HG03064 (cell line): ENCODE results near the gene ANKS1A.
"Not testable (repeated sequence)": the region's sequence is repeated elsewhere in the genome, so short reads cannot be mapped to it uniquely, and the experiment has no call there.

Experiments used
- ATAC-seq: cut with Tn5 transposase; IDR thresholded peaks from one replicate; pipeline ENCODE4 v1.9.1; 2021; ENCODE audit warnings: low read depth; ENCODE audit not compliant: unreplicated experiment

ANKS1A gene

DNA sequence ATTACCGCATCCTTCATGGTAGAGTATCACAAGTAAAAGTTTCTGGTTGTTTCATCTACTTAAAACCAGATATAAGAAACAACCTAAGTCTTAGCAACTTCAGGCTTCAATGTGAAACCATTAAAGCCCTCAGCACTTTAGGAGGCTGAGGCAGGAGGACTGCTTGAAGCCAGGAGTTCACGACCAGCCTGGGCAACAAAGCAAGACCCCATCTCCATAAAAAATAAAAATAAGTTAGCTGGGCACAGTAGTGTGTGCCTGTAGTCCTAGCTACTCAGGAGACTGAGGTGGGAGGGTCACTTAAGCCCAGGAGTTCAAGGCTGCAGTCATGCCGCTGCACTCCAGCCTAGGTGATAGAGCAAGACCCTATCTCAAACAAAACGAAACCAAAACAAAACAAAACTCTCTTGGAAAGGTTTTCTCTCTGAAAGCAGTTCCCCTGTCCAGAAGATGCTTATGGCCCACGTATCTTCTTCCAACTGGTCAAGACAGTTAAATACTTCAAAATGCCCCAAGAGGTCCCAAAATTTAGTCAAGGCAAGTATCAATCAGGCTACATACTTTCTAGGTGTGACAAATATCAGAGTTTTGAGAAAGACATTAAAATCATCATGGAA lies 11.1 kb upstream of the ANKS1A start:
- no peak for ATAC-seq

DNA sequence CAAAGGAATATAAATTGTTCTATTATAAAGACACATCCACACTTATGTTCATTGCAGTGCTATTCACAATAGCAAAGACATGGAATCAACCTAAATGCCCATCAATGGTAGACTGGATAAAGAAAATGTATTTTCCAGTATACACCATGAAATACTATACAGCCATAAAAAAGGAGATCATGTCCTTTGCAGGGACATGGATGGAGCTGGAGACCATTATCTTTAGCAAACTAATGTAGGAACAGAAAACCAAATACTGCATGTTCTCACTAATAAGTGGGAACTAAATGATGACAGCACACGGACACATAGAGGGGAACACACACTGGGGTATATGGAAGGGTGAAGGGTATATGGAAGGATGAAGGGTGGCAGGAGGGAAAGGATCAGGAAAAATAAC lies 5.0 kb upstream of the ANKS1A start:
- ATAC-seq = not testable (repeated sequence)

DNA sequence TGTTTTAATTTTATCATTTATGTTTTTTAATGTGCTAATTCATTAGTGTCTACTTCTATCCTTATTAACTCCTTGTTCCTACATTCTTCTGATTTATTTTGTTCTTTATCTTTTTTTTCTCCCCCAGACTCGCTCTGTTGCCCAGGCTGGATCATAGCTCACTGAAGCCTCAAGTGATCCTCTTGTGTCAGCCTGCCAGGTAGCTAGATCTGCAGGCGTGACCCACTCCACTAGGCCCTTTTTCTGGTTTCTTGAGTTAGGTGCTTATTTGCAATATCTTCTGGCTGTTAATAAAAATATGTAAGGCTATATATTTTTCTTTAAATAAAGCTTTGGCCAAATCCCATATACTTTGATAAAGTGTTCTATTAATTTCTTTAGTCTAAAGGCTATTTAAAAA lies 4.1 kb upstream of the ANKS1A start:
- ATAC-seq = no peak

DNA sequence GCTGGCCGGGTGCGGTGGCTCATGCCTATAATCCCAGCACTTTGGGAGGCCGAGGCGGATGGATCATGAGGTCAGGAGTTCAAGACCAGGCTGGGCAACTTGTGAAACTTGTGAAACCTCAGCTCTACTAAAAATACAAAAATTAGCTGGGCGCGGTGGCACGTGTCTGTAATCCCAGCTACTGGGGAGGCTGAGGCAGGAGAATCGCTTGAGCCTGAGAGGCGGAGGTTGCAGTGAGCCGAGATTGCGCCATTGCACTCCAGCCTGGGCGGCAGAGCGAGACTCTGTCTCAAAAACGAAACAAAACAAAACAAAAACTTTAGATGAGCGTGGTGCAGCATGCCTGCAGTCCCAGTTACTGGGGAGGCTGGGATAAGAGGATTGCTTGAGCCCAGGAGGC lies 3.2 kb upstream of the ANKS1A start:
- not testable (repeated sequence) for ATAC-seq

DNA sequence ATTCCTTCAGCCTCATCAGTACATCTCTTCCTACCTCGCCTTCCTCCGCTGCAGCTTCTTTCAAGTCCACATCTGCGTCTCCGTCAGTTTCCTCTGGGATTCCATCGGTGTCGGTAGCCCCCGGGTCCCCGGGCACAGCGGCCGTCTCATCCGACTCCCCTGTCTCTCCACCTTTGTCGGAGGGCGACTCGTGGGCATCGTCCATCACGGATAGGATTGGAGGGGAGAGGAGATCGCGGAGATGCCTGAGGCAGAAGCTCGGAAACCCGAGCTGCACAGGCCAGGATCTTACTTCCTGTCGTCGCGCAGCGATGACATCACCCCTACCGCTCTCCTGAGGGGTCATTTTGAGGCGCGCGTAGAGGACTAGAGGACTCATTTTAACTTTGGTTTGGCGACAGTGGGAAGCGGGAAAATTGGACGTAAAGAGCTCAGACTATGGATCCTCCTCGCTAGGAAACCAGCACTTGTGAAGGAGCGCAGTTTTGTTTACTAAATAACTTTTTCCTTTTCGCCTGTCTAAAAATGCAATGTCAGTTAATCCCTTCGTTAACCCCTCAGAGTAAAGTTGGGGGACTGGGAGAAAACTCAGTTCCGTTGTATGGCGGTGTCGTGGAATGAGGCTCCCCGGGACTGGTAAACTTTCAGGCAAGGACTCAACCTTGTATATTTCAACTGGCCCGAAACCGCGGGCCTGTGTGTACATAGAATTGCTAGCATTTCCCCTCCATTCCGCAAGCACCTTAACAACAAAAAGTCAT lies 1.1 kb upstream of the ANKS1A start, which contains the start of gene TAF11:
Gene TAF11 (minus strand): TSS at position 290 of the 761 bp plus-strand sequence. CDS start 85 bp downstream, at position 205.
- peak; percentile 64 for ATAC-seq

DNA sequence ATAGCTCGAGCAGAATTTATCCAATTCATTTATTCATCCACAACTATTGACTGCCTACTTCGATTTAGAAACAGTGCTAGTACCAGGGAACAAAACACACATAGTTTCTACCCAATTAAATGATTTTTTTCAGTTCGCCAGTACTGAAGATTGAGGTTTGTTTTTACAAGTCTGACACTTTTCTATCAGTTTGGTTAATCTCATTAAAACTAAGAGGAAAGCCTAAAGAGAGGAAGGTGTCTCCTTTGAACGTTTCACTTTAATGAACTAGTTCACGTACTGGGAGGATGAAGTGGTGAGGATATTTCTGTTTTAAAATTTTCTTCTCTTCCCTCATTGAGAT lies 570 bp upstream of the ANKS1A start:
- ATAC-seq = no peak

DNA sequence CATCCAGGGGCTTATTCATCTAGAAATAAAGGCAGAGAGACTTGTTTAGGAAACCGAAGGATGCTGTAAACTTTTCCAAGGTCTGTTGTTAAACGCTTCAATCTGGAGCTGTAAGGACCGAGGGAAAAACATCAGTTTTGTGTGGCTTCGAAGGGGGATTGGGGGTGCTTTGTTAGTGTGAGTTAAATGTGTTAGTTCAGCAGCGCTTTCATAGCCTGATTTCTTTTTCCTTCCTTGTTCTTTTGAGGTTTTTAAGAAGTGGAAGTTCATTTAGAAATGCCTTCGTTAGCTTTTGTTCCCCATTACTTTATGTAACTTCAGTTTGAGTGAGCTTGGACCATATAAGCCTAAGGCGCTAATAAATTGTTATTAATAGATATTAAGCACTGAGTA lies 1.5 kb downstream of the ANKS1A start:
- ATAC-seq = no peak

DNA sequence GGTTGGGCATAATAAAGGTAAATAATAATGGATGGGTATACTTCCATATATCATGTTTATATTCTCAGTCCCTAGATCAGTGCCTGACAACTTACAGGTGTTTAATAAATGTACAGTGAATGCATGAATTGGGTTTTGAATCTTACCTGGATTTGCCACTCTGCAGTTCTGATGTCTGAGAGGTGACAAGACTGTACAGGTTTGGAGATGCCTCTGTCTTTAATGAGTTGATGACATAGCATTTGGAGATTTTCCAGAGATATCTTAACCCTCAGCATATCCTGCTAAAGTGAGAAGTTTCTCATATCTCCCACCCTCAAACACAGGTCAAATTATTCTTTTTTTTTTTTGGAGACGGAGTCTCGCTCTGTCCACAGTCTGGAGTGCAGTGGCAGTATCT lies 2.2 kb downstream of the ANKS1A start:
- ATAC-seq = no peak

DNA sequence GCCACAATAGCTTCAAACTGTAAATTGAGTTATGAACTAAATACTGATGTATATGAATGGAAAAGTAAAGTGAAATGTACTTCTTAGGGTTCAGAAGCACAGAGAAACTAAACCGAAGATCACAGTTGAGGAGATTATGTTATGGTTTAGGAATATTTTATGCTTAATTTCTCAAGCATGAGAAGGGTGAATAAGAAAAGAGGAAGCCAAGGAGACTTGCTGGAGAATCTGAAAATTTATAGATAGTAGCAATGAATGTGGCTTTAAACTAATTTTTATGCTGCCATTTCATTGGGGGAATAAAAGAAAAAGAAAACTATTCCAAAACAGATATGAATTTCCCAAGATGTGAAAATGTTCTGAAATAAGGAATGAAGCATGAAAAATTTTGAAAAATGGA lies 5.6 kb downstream of the ANKS1A start:
- no peak for ATAC-seq

DNA sequence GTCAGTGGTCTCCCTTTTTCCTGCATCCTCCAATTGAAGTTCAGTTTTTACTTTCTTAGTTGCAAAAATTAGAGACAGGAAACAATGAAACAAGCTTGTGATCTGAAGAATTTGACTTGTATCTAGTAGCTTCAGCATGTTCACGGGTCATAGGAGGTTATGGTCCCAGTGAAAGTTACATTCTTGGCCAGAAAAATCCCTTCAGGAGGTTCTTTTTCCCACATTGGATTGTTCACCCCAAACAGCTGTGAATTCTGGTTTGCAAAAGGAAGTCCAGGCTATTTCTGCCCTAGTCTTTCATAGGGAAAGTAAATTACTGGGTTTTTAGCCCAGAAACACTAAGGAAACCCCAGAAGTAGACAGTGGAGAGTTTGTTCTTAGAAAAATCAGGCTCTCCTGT lies 8.1 kb downstream of the ANKS1A start:
- ATAC-seq = no peak

DNA sequence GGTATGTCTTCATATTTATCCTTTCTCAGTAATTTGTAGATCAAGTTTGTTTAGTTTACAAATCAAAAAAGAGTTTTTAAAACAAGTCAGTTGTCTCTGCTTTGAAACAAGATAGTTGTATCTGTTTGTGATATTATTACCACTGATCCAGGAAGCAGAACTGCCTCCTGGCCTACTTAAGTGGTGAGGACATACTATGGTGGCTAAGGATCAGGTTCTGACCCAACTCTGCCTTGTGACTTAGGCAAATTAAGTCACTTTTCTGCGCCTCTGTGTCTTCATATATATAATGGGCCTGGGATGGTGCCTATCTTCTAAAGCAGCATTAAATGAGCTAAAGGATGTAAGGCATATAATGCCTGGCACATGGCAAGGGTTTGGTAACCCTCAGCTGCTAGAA lies 8.7 kb downstream of the ANKS1A start:
- no peak for ATAC-seq

DNA sequence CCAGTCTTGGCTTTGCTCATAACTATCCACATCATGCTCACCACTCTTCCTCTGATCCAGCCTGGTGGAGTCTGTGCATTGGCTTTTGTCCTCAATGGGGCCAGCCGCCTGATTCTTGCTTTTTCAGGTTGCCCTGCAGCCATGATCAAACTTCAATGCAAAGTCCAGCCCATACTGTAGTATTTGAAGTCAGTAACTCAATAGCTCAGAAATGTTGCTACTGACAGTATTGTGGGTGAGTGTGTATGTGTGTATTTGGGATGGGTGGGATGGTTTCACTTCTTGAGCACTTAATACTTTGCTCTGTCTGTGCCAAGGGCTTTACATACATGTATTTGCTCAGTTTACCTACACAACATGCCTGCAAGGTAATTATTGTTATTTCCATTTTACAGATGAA lies 10.7 kb downstream of the ANKS1A start:
- ATAC-seq = not testable (repeated sequence)

DNA sequence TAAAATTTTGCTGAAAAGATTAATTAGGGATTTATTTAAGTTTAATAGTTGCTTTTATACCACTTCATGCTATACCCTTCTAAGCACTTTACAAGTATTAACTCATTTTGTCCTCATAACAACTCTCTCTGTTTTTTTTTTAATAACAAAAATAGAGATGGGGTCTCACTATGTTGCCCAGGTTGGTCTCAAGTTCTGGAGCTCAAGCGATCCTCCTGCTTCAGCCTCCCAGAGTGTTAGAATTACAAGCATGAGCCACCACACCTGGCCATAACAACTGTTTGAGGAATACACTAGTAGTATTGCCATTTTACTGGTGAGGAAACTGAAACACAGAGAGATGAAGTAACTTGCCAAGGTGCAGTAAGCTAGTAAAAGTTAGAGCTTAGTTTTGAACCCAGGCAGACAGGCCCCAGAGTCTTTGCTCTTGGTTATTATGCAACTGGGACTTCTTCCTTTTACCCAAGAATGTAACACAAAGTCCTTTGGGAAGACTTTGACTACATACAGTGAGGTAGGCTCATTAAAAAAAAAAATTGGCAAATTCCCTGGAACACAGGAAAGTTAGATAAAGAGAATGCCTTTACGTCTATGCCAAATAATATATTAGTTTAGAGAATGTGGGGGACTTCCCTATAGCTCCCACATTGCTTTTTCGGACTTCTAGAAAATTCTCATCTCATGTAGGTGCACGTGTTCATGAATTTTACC lies 11.4 kb downstream of the ANKS1A start:
- ATAC-seq = no peak

DNA sequence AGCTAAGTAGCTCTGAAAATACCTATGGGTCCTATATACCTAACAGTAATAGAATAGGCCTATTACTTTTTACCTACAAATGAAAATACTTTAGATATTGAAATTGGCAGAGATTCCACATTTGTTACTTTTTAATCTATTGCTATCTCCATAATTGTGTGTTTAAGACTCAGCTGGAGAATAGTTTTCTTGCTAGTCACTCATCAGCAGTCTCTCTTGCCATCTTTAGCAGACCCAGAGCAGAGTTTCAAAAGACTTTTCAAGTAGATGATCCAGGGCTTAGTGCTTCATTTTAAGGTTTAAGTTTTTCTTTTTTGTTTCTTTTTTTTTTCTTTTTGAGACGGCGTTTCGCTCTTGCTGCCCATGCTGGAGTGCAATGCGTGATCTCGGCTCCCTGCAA lies 12.9 kb downstream of the ANKS1A start:
- ATAC-seq = no peak

DNA sequence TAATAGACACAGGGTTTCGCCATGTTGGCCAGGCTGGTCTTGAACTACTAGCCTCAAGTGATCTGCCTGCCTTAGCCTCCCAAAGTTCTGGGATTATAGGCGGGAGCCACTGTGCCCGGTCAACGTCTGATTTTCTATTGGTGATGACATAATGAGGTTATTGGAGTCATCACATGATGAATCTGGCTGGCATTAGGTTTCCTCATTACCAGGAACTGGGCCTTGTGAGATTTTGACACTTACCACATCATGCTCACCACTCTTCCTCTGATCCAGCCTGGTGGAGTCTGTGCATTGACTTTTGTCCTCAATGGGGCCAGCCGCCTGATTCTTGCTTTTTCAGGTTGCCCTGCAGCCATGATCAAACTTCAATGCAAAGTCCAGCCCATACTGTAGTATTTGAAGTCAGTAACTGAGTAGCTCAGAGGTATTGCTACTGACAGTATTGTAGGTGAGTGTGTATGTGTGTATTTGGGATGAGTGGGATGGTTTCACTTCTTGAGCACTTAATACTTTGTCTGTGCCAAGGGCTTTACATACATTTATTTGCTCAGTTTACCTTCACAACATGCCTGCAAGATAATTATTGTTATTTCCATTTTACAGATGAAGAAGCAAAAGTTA lies 16.0 kb downstream of the ANKS1A start:
- no peak for ATAC-seq

DNA sequence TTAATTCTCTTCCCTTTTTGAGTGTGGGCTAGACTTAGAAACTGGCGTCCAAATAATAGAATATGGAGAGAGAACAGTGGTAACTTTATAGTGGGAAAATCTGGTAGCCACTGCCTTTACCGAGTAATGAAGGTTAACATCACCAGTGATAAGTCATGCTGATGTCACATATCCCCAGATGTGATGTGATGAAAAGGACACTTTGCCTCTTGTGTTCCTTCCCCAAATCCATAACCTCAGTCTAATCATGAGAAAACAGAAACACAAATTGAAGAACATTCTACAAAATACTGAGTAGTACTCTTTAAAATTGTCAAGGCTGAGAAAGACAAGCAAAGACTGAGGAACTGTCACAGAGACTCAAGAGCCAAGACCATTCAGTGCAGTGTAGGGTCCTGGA lies 17.8 kb downstream of the ANKS1A start:
- ATAC-seq = no peak

DNA sequence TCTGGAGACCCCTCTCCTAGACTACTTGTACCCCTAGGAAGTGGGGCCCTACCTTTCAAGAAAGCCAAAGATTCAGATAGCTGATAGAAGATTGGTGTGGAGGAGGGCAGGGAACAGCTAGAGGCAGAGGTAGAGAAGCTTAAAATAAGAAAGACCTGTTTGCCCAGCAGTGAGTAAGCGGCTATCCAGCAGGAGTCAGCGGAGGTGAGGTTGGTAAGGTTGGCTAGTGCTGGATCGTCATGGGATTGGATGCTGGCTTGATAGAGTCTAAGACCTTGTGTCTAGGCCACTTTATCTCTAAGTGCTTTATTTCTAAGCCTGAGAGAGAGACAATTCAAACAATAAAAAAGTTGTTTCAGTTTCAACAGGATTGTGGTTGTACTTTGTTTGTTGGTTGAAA lies 19.1 kb downstream of the ANKS1A start:
- no peak for ATAC-seq

DNA sequence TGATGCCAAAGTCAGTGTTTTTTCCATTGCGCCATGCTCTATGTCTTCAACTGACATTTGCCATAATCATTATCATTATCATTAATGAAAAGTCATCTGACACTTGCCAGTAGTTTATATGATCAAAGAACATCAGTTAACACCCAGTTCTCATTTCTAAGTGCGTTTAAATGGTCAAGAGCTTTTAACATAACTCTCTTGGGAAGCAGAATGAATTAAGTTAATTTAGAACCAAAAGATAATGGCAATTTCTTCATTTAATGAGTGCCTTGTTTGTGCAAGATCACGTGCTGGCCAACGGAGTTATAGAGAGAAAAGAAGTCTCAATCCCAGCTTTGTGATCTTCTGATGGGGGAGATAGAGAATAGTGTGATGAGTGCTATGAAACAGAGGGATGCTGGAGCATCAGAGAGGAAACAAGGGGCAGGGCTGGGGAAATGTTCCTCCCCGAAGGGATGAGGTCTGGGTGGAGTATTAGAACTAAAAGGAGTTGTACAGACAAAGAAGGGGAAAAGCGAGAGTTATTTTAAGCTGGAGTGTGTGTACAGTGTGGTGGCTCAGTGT lies 20.3 kb downstream of the ANKS1A start:
- no peak for ATAC-seq

DNA sequence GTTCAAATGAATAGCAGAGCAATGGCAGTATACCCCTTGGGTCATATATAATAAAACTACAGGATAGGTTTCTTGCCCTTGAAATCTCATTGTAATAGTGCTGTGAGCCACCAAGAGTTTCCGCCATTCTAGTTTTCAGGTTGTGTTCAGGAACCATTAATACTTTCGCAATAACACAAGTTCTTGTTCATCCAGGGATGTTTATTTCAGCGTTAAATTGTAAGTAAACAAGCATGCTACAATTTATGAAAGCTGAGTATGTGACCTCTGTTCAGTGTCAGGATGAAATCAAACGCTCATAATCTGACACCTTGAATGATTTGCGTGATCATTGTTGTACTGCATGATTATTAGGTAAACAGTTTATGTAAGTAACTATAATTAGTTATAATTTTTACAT lies 22.8 kb downstream of the ANKS1A start:
- no peak for ATAC-seq

DNA sequence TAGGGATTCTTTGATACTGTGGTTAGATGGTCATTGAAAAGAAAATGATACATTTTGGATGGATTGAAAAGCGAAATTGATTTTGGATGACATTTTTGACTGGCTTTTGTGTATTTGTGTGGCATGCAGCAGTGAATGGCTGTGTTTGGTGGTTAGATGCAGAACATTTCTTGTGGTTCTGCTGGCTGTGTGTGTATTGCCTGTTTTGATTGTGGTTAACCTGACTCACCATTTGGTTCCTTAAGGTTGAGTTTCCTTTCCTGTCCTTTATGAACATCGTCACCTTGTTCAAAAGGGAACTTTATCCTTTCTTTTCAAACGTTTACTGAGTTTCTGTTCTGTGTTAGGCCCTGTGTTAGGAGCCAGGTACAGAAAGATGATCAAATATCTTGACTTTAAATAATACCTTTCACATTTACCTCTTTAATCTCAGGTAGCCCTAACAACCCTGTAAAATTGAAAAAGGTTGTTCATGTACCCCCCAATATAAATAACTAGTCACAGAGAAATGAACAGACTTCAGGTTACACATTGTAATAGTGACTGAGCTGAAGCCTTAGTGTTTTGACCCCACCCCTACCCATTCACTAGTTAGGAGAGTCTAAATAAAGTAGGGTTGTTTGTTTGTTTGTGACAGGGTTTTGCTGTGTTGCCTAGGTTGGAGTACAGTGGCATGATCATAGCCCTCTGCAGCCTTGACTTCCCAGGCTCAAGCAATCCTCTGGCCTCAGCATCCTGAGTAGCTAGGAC lies 23.8 kb downstream of the ANKS1A start:
- no peak for ATAC-seq
